Suprapubic skin (tissue), 4 donors: ENCODE results near the gene TNNI3K. TPM values are rescaled to one million over a fixed set of nuclear protein-coding genes. Genes with fewer than 3 reads are reported as not detected.

Experiments
- DNase-seq, 2 donors: peaks; one replicate each; pipeline ENCODE4 v3.0.0-alpha.2; 2019; ENCODE audit warnings: low spot score in 2 of 2
- H3K27ac ChIP-seq: fragments of 200-600 bp; sonication (generic); one replicate; pipeline ENCODE4 v1.5.1; 2019
- H3K27me3 ChIP-seq: fragments of 200-600 bp; sonication (generic); one replicate; pipeline ENCODE4 v1.5.1; 2019
- H3K36me3 ChIP-seq: fragments of 200-600 bp; sonication (generic); one replicate; pipeline ENCODE4 v1.5.1; 2019
- H3K4me1 ChIP-seq: fragments of 200-600 bp; sonication (generic); one replicate; pipeline ENCODE4 v1.5.1; 2019
- H3K4me3 ChIP-seq: fragments of 200-600 bp; sonication (generic); one replicate; pipeline ENCODE4 v1.5.1; 2019; ENCODE audit warnings: mild to moderate bottlenecking
- H3K9me3 ChIP-seq: fragments of 200-600 bp; sonication (generic); one replicate; pipeline ENCODE4 v1.5.1; 2019
- EP300 ChIP-seq: sonication (generic); formaldehyde crosslinking; IDR thresholded peaks from one replicate; pipeline ENCODE4 v1.6.1; 2017; ENCODE audit warnings: antibody characterized with exemption
- POLR2A ChIP-seq, 2 donors: fragments of 450-650 bp; IDR thresholded peaks; one replicate each; pipeline ENCODE4 v1.6.1; 2017; ENCODE audit warnings: antibody characterized with exemption in 2 of 2, mild to moderate bottlenecking in 2 of 2, moderate library complexity in 2 of 2
- POLR2AphosphoS5 ChIP-seq, 3 donors: sonication (generic); formaldehyde crosslinking; IDR thresholded peaks; one replicate each; pipeline ENCODE4 v1.6.1; 2017; ENCODE audit warnings: antibody characterized with exemption in 3 of 3
- WGBS: methylation state at CpG from one replicate; pipeline ENCODE4 v1.1.5; 2018; 5-methylcytosine and 5-hydroxymethylcytosine counted together
- total RNA-seq, 4 donors: library from RNA; depleted of rRNA; stranded (reverse); fragments of >200 nt; gene quantifications; one replicate each; pipeline ENCODE4 v1.1.0, GENCODE V29; 2016
- TF ChIP-seq, protein P1 (sequence below), 2 donors: fragments of 200-600 bp in 1 of 2; fragments of 450-650 bp in 1 of 2; sonication (generic) in 1 of 2; IDR thresholded peaks; one replicate each; pipeline ENCODE4 v1.5.1; 2016 to 2019; ENCODE audit warnings: antibody characterized with exemption in 2 of 2, mild to moderate bottlenecking in 1 of 2, moderate library complexity in 1 of 2

Gene TNNI3K
- total RNA-seq, 4 donors from 2014 or later, result 0.76 to 3.2 (median 1.1) TPM; not detected in 1

DNA sequence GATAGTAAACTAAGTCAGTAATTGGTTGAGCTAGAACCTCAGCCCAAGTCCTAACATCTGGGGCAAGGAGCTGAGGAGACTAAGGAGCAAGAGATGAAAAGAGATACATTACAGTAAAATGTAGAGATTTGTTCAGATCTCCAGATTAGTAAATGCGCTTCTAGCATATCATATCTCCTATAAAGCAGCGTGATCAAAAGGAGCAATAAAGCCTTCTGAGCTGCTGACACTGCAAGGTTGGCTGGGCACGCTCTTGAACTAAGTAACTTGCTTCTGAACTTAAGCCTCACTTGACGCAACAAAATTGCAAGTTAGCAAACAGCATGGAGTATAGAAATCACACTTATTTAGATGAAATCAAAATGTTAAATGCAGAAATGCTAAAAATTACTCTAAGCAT, 196.3 kb downstream of the TNNI3K start:
- Histone ChIP-seq H3K27me3 (no peaks in the 10 kb centered on the region), H3K4me3 (no peak overlapping the region), H3K4me1 (no peaks in the 10 kb centered on the region), H3K9me3 (no peaks in the 10 kb centered on the region), H3K27ac (no peak overlapping the region), H3K36me3 (no peaks in the 10 kb centered on the region)
- WGBS, result 77% methylated on average over 4 of the region's 4 CpGs
- TF ChIP-seq, protein P1, sequence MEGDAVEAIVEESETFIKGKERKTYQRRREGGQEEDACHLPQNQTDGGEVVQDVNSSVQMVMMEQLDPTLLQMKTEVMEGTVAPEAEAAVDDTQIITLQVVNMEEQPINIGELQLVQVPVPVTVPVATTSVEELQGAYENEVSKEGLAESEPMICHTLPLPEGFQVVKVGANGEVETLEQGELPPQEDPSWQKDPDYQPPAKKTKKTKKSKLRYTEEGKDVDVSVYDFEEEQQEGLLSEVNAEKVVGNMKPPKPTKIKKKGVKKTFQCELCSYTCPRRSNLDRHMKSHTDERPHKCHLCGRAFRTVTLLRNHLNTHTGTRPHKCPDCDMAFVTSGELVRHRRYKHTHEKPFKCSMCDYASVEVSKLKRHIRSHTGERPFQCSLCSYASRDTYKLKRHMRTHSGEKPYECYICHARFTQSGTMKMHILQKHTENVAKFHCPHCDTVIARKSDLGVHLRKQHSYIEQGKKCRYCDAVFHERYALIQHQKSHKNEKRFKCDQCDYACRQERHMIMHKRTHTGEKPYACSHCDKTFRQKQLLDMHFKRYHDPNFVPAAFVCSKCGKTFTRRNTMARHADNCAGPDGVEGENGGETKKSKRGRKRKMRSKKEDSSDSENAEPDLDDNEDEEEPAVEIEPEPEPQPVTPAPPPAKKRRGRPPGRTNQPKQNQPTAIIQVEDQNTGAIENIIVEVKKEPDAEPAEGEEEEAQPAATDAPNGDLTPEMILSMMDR (IDR thresholded peaks at IDR 0.05), result no peak
- no peak for TF ChIP-seq EP300
- no peak for DNase-seq

DNA sequence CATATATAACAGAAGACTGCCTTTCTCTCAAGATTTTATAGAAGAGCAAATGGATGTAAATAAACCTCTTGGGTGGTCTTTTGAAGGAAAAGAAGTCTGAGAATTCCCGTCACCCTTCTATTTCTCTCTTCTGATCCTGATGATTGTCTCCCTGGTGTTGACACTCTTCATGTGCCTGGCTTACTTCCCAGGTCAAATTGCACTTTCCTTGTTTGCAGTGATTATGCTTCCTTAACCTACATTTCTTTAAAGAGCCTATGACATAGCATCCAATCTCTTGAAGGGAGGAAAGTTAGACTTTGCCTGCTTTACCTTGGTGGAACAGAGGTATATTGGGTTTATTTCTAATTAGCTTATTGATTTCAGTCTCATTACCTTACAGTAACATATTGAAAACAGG, 197.1 kb downstream of the TNNI3K start:
- WGBS, result 0% methylated on average over 1 of the region's 1 CpG
- no peaks in the 10 kb centered on the region for H3K4me1 ChIP-seq
- DNase-seq, result no peak

DNA sequence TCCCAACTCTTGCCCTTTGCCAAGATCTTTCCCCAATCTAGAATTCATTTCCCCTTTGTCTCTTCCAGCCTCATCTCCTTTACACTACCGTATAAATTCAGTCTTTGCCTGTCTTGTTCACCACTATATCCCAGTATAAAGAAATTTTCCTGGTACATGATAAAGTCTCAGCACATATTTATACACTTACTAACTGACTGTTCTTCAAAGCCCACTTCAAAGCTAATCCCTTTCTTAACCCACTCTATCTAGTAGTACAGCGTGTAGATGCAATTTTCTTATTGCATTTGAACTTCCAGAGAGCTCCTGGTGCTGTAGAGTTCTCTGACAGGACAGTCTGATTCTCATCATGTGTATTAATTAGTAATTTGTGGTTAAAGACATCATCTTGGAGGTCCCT, 199.1 kb downstream of the TNNI3K start:
- Histone ChIP-seq H3K4me3 (no peak overlapping the region), H3K9me3 (no peaks in the 10 kb centered on the region), H3K4me1 (no peaks in the 10 kb centered on the region), H3K27ac (no peak overlapping the region), H3K27me3 (no peaks in the 10 kb centered on the region), H3K36me3 (no peaks in the 10 kb centered on the region)
- WGBS, result 77% methylated on average over 2 of the region's 2 CpGs
- DNase-seq, result no peak
- no peak for TF ChIP-seq POLR2A (IDR thresholded peaks at IDR 0.05)
- no peak for TF ChIP-seq POLR2AphosphoS5 (IDR thresholded peaks at IDR 0.05)

More for the DNA sequence above, 197.1 kb downstream of the TNNI3K start:
- H3K9me3 ChIP-seq, result no peaks in the 10 kb centered on the region
- no peak overlapping the region for H3K4me3 ChIP-seq
- TF ChIP-seq EP300, result no peak
- TF ChIP-seq, protein P1 (IDR thresholded peaks at IDR 0.05), result no peak
- no peak for TF ChIP-seq POLR2AphosphoS5 (IDR thresholded peaks at IDR 0.05)
- no peak for TF ChIP-seq POLR2A (IDR thresholded peaks at IDR 0.05)
- no peak overlapping the region for H3K27ac ChIP-seq
- H3K27me3 ChIP-seq, result no peaks in the 10 kb centered on the region
- no peaks in the 10 kb centered on the region for H3K36me3 ChIP-seq

DNA sequence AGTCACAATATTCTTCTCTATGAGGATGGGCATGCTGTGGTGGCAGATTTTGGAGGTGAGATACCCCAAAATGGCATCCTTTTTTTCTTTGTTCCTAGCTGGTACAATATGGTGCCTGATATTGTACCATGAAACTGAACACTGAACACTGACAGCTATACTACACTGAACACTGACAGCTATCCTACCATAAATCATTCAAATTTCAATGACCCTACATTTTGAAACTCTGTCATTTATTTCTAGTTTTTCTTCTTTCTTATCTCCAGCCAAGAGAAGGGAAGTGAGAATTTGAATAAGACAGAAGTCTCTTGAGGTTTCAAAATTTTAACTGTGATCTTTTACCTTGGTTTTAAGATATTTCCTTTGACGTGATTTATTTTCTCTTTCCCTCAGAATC, 200.9 kb downstream of the TNNI3K start:
- Histone ChIP-seq H3K36me3 (no peaks in the 10 kb centered on the region), H3K27me3 (no peaks in the 10 kb centered on the region), H3K4me3 (no peak overlapping the region), H3K4me1 (no peaks in the 10 kb centered on the region), H3K9me3 (no peaks in the 10 kb centered on the region), H3K27ac (no peak overlapping the region)
- WGBS, result 68% methylated on average over 1 of the region's 1 CpG
- no peak for DNase-seq
- no peak for TF ChIP-seq POLR2AphosphoS5 (IDR thresholded peaks at IDR 0.05)
- no peak for TF ChIP-seq EP300
- no peak for TF ChIP-seq POLR2A (IDR thresholded peaks at IDR 0.05)
- TF ChIP-seq, protein P1 (IDR thresholded peaks at IDR 0.05), result no peak

DNA sequence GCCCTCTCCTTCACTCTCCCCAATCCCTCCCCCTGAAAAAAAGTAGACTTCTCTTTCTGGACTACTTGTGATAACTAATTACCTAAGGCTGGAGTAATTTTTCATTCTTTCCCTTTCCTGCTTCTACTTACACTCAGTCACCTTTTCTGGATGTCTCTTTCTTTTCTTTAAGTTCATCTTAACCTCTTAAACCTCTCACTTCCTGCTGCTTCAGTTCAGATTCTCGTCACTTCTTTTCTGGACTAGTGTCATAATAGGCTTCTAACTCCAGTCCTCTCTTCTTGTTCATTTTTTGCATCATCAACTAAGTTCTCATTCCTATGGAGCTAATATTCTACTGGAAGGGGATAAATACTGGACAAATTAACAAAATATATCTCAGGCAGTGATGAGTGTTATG, 201.8 kb downstream of the TNNI3K start:
- Histone ChIP-seq H3K27ac (no peak overlapping the region), H3K4me1 (no peaks in the 10 kb centered on the region), H3K27me3 (no peaks in the 10 kb centered on the region), H3K9me3 (no peaks in the 10 kb centered on the region), H3K4me3 (no peak overlapping the region), H3K36me3 (no peaks in the 10 kb centered on the region)
- 81% methylated on average over 1 of the region's 1 CpG for WGBS
- TF ChIP-seq EP300 (no peak), POLR2AphosphoS5 (IDR thresholded peaks at IDR 0.05) (no peak), POLR2A (IDR thresholded peaks at IDR 0.05) (no peak)
- TF ChIP-seq, protein P1 (IDR thresholded peaks at IDR 0.05), result no peak
- DNase-seq, result no peak

DNA sequence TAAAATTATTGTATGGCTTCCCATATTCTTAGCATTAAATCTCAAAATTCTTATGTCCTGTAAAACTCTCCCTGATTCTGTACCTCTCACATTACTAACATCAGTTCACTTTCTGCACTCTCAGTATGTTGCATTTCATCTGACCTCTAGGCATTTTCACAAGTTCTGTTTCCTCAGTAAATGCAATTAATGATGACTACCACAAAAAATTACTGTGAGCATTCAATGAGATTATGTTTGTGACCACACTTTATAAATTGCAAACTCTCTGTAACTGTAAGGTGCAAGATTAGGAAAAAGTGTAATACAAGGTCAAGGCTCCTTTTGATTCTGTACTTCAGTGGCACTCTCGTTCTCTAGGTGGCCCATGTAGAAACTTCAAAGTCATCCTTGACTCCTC, 216.8 kb downstream of the TNNI3K start:
- H3K36me3 ChIP-seq, result no peaks in the 10 kb centered on the region
- H3K4me3 ChIP-seq, result no peak overlapping the region
- no peaks in the 10 kb centered on the region for H3K4me1 ChIP-seq
- no peaks in the 10 kb centered on the region for H3K27me3 ChIP-seq
- no peaks in the 10 kb centered on the region for H3K9me3 ChIP-seq
- no peak for TF ChIP-seq POLR2A (IDR thresholded peaks at IDR 0.05)
- TF ChIP-seq, protein P1 (IDR thresholded peaks at IDR 0.05), result no peak
- no peak for TF ChIP-seq POLR2AphosphoS5 (IDR thresholded peaks at IDR 0.05)
- no peak for TF ChIP-seq EP300
- no peak for DNase-seq
- 79% methylated on average over 1 of the region's 1 CpG for WGBS
- no peak overlapping the region for H3K27ac ChIP-seq
